Measurements from ENCODE around the gene SH3D19. TPM values are rescaled to one million over a fixed set of nuclear protein-coding genes. Genes with fewer than 3 reads are reported as not detected.

Gene SH3D19
- total RNA-seq, 1 donor from 2014 or later, result 66.5 TPM

DNA sequence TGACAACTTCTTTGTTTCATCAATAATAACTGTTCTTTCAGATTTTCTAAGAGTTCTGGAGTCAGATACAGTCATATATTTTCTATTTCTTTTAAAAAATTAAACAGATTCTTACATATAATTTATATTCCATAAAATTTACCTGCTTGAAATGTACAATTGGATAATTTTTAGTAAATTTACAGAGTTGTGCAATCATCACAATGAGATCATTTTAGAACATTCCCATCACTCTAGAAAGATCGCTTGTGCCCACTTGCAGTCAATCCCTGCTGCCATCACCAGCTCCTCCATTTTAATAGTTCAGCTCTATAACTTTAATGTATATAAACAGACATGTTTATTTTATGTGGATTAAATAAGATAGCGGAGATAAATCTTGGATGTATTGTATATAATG, 78.0 kb downstream of the SH3D19 start:
- no peak overlapping the region for H3K27ac Mint-ChIP-seq (ENCODE audit: unreplicated experiment)
- no peaks in the 10 kb centered on the region for H3K4me1 Mint-ChIP-seq (ENCODE audit: low read depth, unreplicated experiment)
- Histone ChIP-seq H3K4me3 (ENCODE audit: insufficient read depth, low read depth, low read length) (no peak overlapping the region), H3K4me1 (ENCODE audit: insufficient read depth, low read length) (no peaks in the 10 kb centered on the region), H3K79me2 (ENCODE audit: insufficient read depth, low read length) (no peaks in the 10 kb centered on the region), H3K27me3 (ENCODE audit: insufficient read depth, low read length) (no peaks in the 10 kb centered on the region), H3K27ac (ENCODE audit: low read depth, low read length) (no peak overlapping the region), H2AFZ (ENCODE audit: low read depth, low read length) (no peak overlapping the region), H3K9ac (ENCODE audit: low read length) (no peak overlapping the region), H3K36me3 (ENCODE audit: insufficient read depth, low read length) (no peaks in the 10 kb centered on the region), H3K4me2 (ENCODE audit: low read length) (no peak overlapping the region), H4K20me1 (ENCODE audit: insufficient read depth, low read length) (no peaks in the 10 kb centered on the region), H3K9me3 (ENCODE audit: insufficient read depth, low read depth, low read length) (no peaks in the 10 kb centered on the region)
- FAIRE-seq, result no peak
- no peak for DNase-seq (ENCODE audit: low read depth)
- H3K9me3 Mint-ChIP-seq (ENCODE audit: unreplicated experiment), result no peaks in the 10 kb centered on the region
- TF ChIP-seq CTCF (IDR thresholded peaks at IDR 0.05; ENCODE audit: insufficient read depth, low read depth, low read length), result no peak
- H3K36me3 Mint-ChIP-seq (ENCODE audit: low read depth, unreplicated experiment), result no peaks in the 10 kb centered on the region
- H3K4me3 Mint-ChIP-seq (ENCODE audit: unreplicated experiment), result no peak overlapping the region
- no peaks in the 10 kb centered on the region for H3K27me3 Mint-ChIP-seq (ENCODE audit: low read depth, unreplicated experiment)

DNA sequence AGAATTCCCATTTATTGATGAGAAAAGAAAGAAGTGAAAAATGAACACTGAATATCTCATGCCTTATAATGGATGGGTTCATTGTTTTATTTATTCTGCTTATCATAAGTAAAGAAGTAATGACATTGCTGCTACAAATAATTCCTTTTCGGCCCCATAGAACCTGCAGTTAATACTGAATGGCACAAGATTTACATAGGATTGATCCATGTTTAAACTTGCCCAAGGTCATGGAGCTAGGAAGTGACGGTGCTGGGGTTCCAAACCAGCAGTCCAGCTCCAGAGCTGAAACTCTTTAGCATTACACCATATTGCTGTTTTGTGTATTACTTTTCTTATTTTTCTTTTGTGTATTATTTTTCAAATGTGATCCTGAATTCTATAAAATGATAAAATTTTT, 78.7 kb downstream of the SH3D19 start:
- H3K4me2 ChIP-seq (ENCODE audit: low read length), result no peak overlapping the region
- TF ChIP-seq CTCF (IDR thresholded peaks at IDR 0.05; ENCODE audit: insufficient read depth, low read depth, low read length) (no peak), EZH2 (IDR thresholded peaks at IDR 0.05; ENCODE audit: insufficient read depth, low read length) (no peak)
- FAIRE-seq, result no peak
- no peaks in the 10 kb centered on the region for H4K20me1 ChIP-seq (ENCODE audit: insufficient read depth, low read length)
- H3K4me3 ChIP-seq (ENCODE audit: insufficient read depth, low read depth, low read length), result no peak overlapping the region
- H3K9me3 ChIP-seq (ENCODE audit: insufficient read depth, low read depth, low read length), result no peaks in the 10 kb centered on the region
- Mint-ChIP-seq H3K9me3 (ENCODE audit: unreplicated experiment) (no peaks in the 10 kb centered on the region), H3K4me3 (ENCODE audit: unreplicated experiment) (no peak overlapping the region), H3K27ac (ENCODE audit: unreplicated experiment) (no peak overlapping the region), H3K36me3 (ENCODE audit: low read depth, unreplicated experiment) (no peaks in the 10 kb centered on the region), H3K27me3 (ENCODE audit: low read depth, unreplicated experiment) (no peaks in the 10 kb centered on the region), H3K4me1 (ENCODE audit: low read depth, unreplicated experiment) (no peaks in the 10 kb centered on the region)
- no peak for DNase-seq (ENCODE audit: low read depth)
- H3K27me3 ChIP-seq (ENCODE audit: insufficient read depth, low read length), result no peaks in the 10 kb centered on the region
- no peak overlapping the region for H3K9ac ChIP-seq (ENCODE audit: low read length)
- no peaks in the 10 kb centered on the region for H3K79me2 ChIP-seq (ENCODE audit: insufficient read depth, low read length)
- no peaks in the 10 kb centered on the region for H3K4me1 ChIP-seq (ENCODE audit: insufficient read depth, low read length)
- no peak overlapping the region for H3K27ac ChIP-seq (ENCODE audit: low read depth, low read length)
- H3K36me3 ChIP-seq (ENCODE audit: insufficient read depth, low read length), result no peaks in the 10 kb centered on the region
- no peak overlapping the region for H2AFZ ChIP-seq (ENCODE audit: low read depth, low read length)

DNA sequence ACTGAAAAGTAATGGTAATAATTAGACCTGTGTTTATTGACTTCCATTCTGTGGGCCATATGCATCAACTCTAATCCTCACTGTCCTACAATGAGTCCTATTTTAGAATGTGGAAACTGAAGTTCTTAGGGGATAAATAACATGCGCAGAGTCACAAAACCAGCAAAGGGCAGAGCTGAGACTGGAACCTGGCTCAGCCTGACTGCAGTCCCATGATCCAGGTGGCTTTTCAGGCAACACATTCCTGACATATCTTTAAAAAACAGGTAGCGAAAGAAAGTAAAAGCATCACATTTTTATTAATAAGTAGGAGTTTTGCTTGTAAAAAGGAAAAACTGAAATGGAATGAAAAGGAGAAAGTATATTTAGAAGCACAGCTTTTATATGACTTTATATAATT, 83.1 kb downstream of the SH3D19 start:
- H3K36me3 ChIP-seq (ENCODE audit: insufficient read depth, low read length), result no peaks in the 10 kb centered on the region
- Mint-ChIP-seq H3K27me3 (ENCODE audit: low read depth, unreplicated experiment) (no peaks in the 10 kb centered on the region), H3K27ac (ENCODE audit: unreplicated experiment) (no peak overlapping the region), H3K4me1 (ENCODE audit: low read depth, unreplicated experiment) (no peaks in the 10 kb centered on the region), H3K36me3 (ENCODE audit: low read depth, unreplicated experiment) (no peaks in the 10 kb centered on the region), H3K4me3 (ENCODE audit: unreplicated experiment) (no peak overlapping the region), H3K9me3 (ENCODE audit: unreplicated experiment) (no peaks in the 10 kb centered on the region)
- H3K4me2 ChIP-seq (ENCODE audit: low read length), result no peak overlapping the region
- DNase-seq (ENCODE audit: low read depth), result no peak
- no peaks in the 10 kb centered on the region for H3K79me2 ChIP-seq (ENCODE audit: insufficient read depth, low read length)
- H4K20me1 ChIP-seq (ENCODE audit: insufficient read depth, low read length), result no peaks in the 10 kb centered on the region
- no peak overlapping the region for H3K9ac ChIP-seq (ENCODE audit: low read length)
- TF ChIP-seq CTCF (IDR thresholded peaks at IDR 0.05; ENCODE audit: insufficient read depth, low read depth, low read length) (no peak), EZH2 (IDR thresholded peaks at IDR 0.05; ENCODE audit: insufficient read depth, low read length) (no peak)
- H3K9me3 ChIP-seq (ENCODE audit: insufficient read depth, low read depth, low read length), result no peaks in the 10 kb centered on the region
- no peak for FAIRE-seq
- H3K4me1 ChIP-seq (ENCODE audit: insufficient read depth, low read length), result no peaks in the 10 kb centered on the region
- H3K4me3 ChIP-seq (ENCODE audit: insufficient read depth, low read depth, low read length), result no peak overlapping the region
- H2AFZ ChIP-seq (ENCODE audit: low read depth, low read length), result no peak overlapping the region
- no peaks in the 10 kb centered on the region for H3K27me3 ChIP-seq (ENCODE audit: insufficient read depth, low read length)
- no peak overlapping the region for H3K27ac ChIP-seq (ENCODE audit: low read depth, low read length)
